ENCODE data around the gene TRIM24.

Gene TRIM24

GRCh38 chr7:138542183-138542582 is 82.1 kb downstream of the TRIM24 start:
- no peak for DNase-seq

GRCh38 chr7:138543739-138544138 is 83.7 kb downstream of the TRIM24 start:
- DNase-seq, result no peak

- DNase-seq, result no peak
Observed at GRCh38 chr7:138545123-138545522, 85.1 kb downstream of the TRIM24 start.

GRCh38 chr7:138546064-138546619 is 86.1 kb downstream of the TRIM24 start:
- DNase-seq, result no peak

- no peak for DNase-seq
Observed at GRCh38 chr7:138546829-138547228, 86.8 kb downstream of the TRIM24 start.

- no peak for DNase-seq
Observed at GRCh38 chr7:138549082-138549481, 89.0 kb downstream of the TRIM24 start.

GRCh38 chr7:138550337-138550736 is 90.3 kb downstream of the TRIM24 start:
- no peak for DNase-seq

- no peak for DNase-seq
Observed at GRCh38 chr7:138551102-138551501, 91.0 kb downstream of the TRIM24 start.

- DNase-seq, result no peak
Observed at GRCh38 chr7:138553805-138554204, 93.7 kb downstream of the TRIM24 start.

- no peak for DNase-seq
Observed at GRCh38 chr7:138554674-138555073, 94.6 kb downstream of the TRIM24 start.

- DNase-seq, result no peak
Observed at GRCh38 chr7:138555684-138556083, 95.6 kb downstream of the TRIM24 start.

GRCh38 chr7:138556771-138557484 is 96.9 kb downstream of the TRIM24 start:
- DNase-seq, result no peak

GRCh38 chr7:138559448-138559847 is 99.4 kb downstream of the TRIM24 start:
- no peak for DNase-seq

- no peak for DNase-seq
Observed at GRCh38 chr7:138563808-138564207, 103.7 kb downstream of the TRIM24 start.

GRCh38 chr7:138564365-138564764 is 104.3 kb downstream of the TRIM24 start:
- DNase-seq, result no peak

- DNase-seq, result no peak
Observed at GRCh38 chr7:138565071-138565450, 105.0 kb downstream of the TRIM24 start.

- no peak for DNase-seq
Observed at GRCh38 chr7:138565451-138566114, 105.5 kb downstream of the TRIM24 start.

GRCh38 chr7:138568655-138569054 is 108.6 kb downstream of the TRIM24 start:
- DNase-seq, result no peak

GRCh38 chr7:138569418-138569817 is 109.4 kb downstream of the TRIM24 start:
- DNase-seq, result no peak

GRCh38 chr7:138570715-138571114 is 110.7 kb downstream of the TRIM24 start:
- no peak for DNase-seq

- DNase-seq, result no peak
Observed at GRCh38 chr7:138573741-138574140, 113.7 kb downstream of the TRIM24 start.

- no peak for DNase-seq
Observed at GRCh38 chr7:138575897-138576428, 115.9 kb downstream of the TRIM24 start.

- DNase-seq, result no peak
Observed at GRCh38 chr7:138579136-138579535, 119.1 kb downstream of the TRIM24 start.

GRCh38 chr7:138579671-138580070 is 119.6 kb downstream of the TRIM24 start:
- DNase-seq, result no peak

All from DMS153 (cell line).